B cell (primary cell): ENCODE results near the gene SH2B2. TPM values are rescaled to one million over a fixed set of nuclear protein-coding genes. Genes with fewer than 3 reads are reported as not detected.

Experiments
- ATAC-seq: fragments of 200-7000 bp; cut with Tn5 transposase; one replicate; pipeline ENCODE4 v1.10.0; 2021; ENCODE audit warnings: low read depth, mild to moderate bottlenecking, moderate number of reproducible peaks, moderate library complexity
- CTCF ChIA-PET: fragments of 350-600 bp; sonication (Branson Sonifier 250); formaldehyde crosslinking; loops from one replicate; lab custom pipeline; 2021; ENCODE audit warnings: antibody characterized with exemption, inconsistent platforms; lab: Charles Lee
- POLR2A ChIA-PET: fragments of 350-600 bp; sonication (Branson Sonifier 250); formaldehyde crosslinking; loops from one replicate; lab custom pipeline; 2021; ENCODE audit warnings: antibody characterized with exemption; lab: Charles Lee
- DNase-seq: peaks from one replicate; pipeline ENCODE4 v3.0.0; 2013
- H2AFZ ChIP-seq: 2 replicates; pipeline ENCODE4 v1.6.1; 2012; ENCODE audit warnings: mild to moderate bottlenecking, low read depth, low read length; ENCODE audit not compliant: insufficient read depth, poor library complexity, severe bottlenecking
- H3K27ac ChIP-seq, 2 donors: 1 replicate in 1 of 2; 2 replicates in 1 of 2; pipeline ENCODE4 v1.5.1; 2012 to 2013; ENCODE audit warnings: low read length in 2 of 2, mild to moderate bottlenecking in 2 of 2, moderate library complexity in 1 of 2
- H3K27me3 ChIP-seq, 4 experiments: fragments of 200-600 bp in 1 of 4; sonication (generic) in 1 of 4; replicated peaks in 1 of 4; 1 replicate in 2 of 4; 2 replicates in 2 of 4; pipeline versions ENCODE4 v1.6.1 to v1.7.0; 2013 to 2016; ENCODE audit warnings: low read length in 3 of 4, mild to moderate bottlenecking in 2 of 4, mixed read lengths in 1 of 4, moderate library complexity in 1 of 4; ENCODE audit not compliant: insufficient read depth in 4 of 4, control insufficient read depth in 3 of 4; ENCODE audit errors: control extremely low read depth in 1 of 4
- H3K36me3 ChIP-seq, 2 experiments: replicated peaks in 1 of 2; 1 replicate in 1 of 2; 2 replicates in 1 of 2; pipeline versions ENCODE4 v1.6.1 to v1.7.1; 2013; ENCODE audit warnings: low read length in 1 of 2; ENCODE audit not compliant: insufficient read depth in 2 of 2, control insufficient read depth in 1 of 2; ENCODE audit errors: control extremely low read depth in 1 of 2, extremely low read depth in 1 of 2
- H3K4me1 ChIP-seq, 2 donors: fragments of 200-600 bp in 1 of 2; sonication (generic) in 1 of 2; 1 replicate in 1 of 2; 2 replicates in 1 of 2; pipeline versions ENCODE4 v1.5.1 to v1.6.1; 2013 to 2017; ENCODE audit warnings: low read length in 2 of 2; ENCODE audit not compliant: control insufficient read depth in 2 of 2, insufficient read depth in 2 of 2
- H3K4me2 ChIP-seq: replicated peaks from 2 replicates; pipeline ENCODE3; 2012; ENCODE audit warnings: mild to moderate bottlenecking, low read depth, low read length; ENCODE audit not compliant: poor library complexity, severe bottlenecking
- H3K4me3 ChIP-seq, 5 experiments: fragments of 200-600 bp in 1 of 5; sonication (generic) in 1 of 5; 1 replicate in 3 of 5; 2 replicates in 2 of 5; pipeline versions ENCODE4 v1.5.1 to v1.7.0; 2011 to 2016; ENCODE audit warnings: low read length in 4 of 5, mild to moderate bottlenecking in 4 of 5, low read depth in 2 of 5, control low read depth in 1 of 5, moderate library complexity in 1 of 5; ENCODE audit not compliant: insufficient read depth in 1 of 5; ENCODE audit errors: control extremely low read depth in 1 of 5, extremely low read depth in 1 of 5
- H3K79me2 ChIP-seq: fragments of 200-600 bp; sonication (generic); one replicate; pipeline ENCODE4 v1.6.0; 2016; ENCODE audit warnings: low read length; ENCODE audit not compliant: control insufficient read depth, insufficient read depth
- H3K9ac ChIP-seq: fragments of 200-600 bp; sonication (generic); 2 replicates; pipeline ENCODE4 v1.6.1; 2017; ENCODE audit warnings: mild to moderate bottlenecking, low read length, moderate library complexity
- H3K9me3 ChIP-seq, 3 donors: one replicate each; pipeline versions ENCODE4 v1.6.1 to v1.7.1; 2013; ENCODE audit warnings: low read length in 2 of 3; ENCODE audit not compliant: control insufficient read depth in 2 of 3, insufficient read depth in 1 of 3; ENCODE audit errors: control extremely low read depth in 1 of 3
- H4K20me1 ChIP-seq: 2 replicates; pipeline ENCODE4 v1.6.0; 2012; ENCODE audit warnings: mild to moderate bottlenecking, low read length; ENCODE audit not compliant: insufficient read depth, control insufficient read depth, poor library complexity, severe bottlenecking
- H3K27ac Mint-ChIP-seq: one replicate; pipeline ENCODE4 v1.8.0; 2021; ENCODE audit warnings: mixed read lengths
- H3K27me3 Mint-ChIP-seq: one replicate; pipeline ENCODE4 v1.8.0; 2021; ENCODE audit warnings: mixed read lengths
- H3K4me1 Mint-ChIP-seq: one replicate; pipeline ENCODE4 v1.8.0; 2021; ENCODE audit warnings: mixed read lengths
- H3K4me3 Mint-ChIP-seq: one replicate; pipeline ENCODE4 v1.8.0; 2021; ENCODE audit warnings: mixed read lengths
- H3K9me3 Mint-ChIP-seq: one replicate; pipeline ENCODE4 v1.8.0; 2022; ENCODE audit warnings: mixed read lengths; ENCODE audit not compliant: insufficient read depth
- CTCF ChIP-seq: fragments of 200-600 bp; IDR thresholded peaks from one replicate; pipeline ENCODE4 v1.8.0; 2022; ENCODE audit warnings: antibody characterized with exemption, mild to moderate bottlenecking
- EZH2 ChIP-seq: IDR thresholded peaks from 2 replicates; pipeline ENCODE4 v1.6.1; 2012; ENCODE audit warnings: borderline replicate concordance, low read depth, mild to moderate bottlenecking, moderate library complexity, low read length; ENCODE audit not compliant: insufficient read depth, poor library complexity, severe bottlenecking
- WGBS: methylation state at CpG from one replicate; pipeline ENCODE4 v1.1.5; 2013; ENCODE audit warnings: missing lambda C conversion rate; ENCODE audit not compliant: insufficient coverage; 5-methylcytosine and 5-hydroxymethylcytosine counted together
- intact Hi-C: fragments of 100-400 bp; cut with micrococcal nuclease; formaldehyde crosslinking; loops from one replicate; pipeline ENCODE4 v1.10.0; 2022
- polyA plus RNA-seq: library from polyadenylated mRNA; depleted of rRNA; stranded (reverse); fragments of >200 nt; gene quantifications from 2 replicates; pipeline ENCODE4 v1.2.3, GENCODE V29; 2012
- total RNA-seq, 2 donors: library from RNA; stranded (reverse); fragments of 120-200 nt in 1 of 2; gene quantifications; 1 replicate in 1 of 2; 2 replicates in 1 of 2; pipeline versions ENCODE4 v1.2.3 to v1.2.4, GENCODE V29; 2013 to 2022

The SH2B2 gene
- total and polyA plus RNA-seq, 2 donors (not counting 1 experiment from before 2014, with no cell fraction given): 41.2 to 95.4 TPM

GRCh38 chr7:102251531-102252365, 34.9 kb upstream of the SH2B2 start:
- Histone ChIP-seq H3K4me3 (no peak overlapping the region), H4K20me1 (no peaks in the 10 kb centered on the region), H3K79me2 (no peaks in the 10 kb centered on the region), H3K36me3 (peaks cover 0 to 7% of the 10 kb centered on the region in 2 experiments), H3K27ac (no peak overlapping the region), H3K27me3 (no peaks in the 10 kb centered on the region), H3K9ac (no peak overlapping the region), H3K4me1 (no peaks in the 10 kb centered on the region), H3K4me2 (no peak overlapping the region), H3K9me3 (no peaks in the 10 kb centered on the region), H2AFZ (no peak overlapping the region)
- ChIA-PET POLR2A (interaction anchor here (0.5 kb wide), 1 partner anchor 8 kb away, joined by 3 read pairs; no protein-coding TSS in a partner anchor), CTCF (interaction anchor here (1.3 to 1.4 kb wide), 3 partner anchors 15 to 21 kb away, joined by 3 to 5 read pairs (median 4); no protein-coding TSS in a partner anchor)
- no peaks in the 10 kb centered on the region for H3K9me3 Mint-ChIP-seq
- WGBS: 86% methylated on average over 2 of the region's 7 CpGs
- H3K4me1 Mint-ChIP-seq: peaks cover 7% of the 10 kb centered on the region
- ATAC-seq (no peak), DNase-seq (no peak)
- intact Hi-C loops: no loop called here
- H3K27ac Mint-ChIP-seq: no peak overlapping the region
- no peaks in the 10 kb centered on the region for H3K27me3 Mint-ChIP-seq
- H3K4me3 Mint-ChIP-seq: no peak overlapping the region
- TF ChIP-seq EZH2: no peak
- no peak for TF ChIP-seq CTCF

GRCh38 chr7:102252366-102252982, 34.2 kb upstream of the SH2B2 start:
- no peaks in the 10 kb centered on the region for H3K27me3 Mint-ChIP-seq
- Histone ChIP-seq H3K36me3 (peaks cover 0 to 6% of the 10 kb centered on the region in 2 experiments), H3K9ac (no peak overlapping the region), H3K27me3 (no peaks in the 10 kb centered on the region), H3K4me2 (no peak overlapping the region), H2AFZ (no peak overlapping the region), H3K4me1 (no peaks in the 10 kb centered on the region), H3K9me3 (no peaks in the 10 kb centered on the region), H4K20me1 (no peaks in the 10 kb centered on the region), H3K79me2 (no peaks in the 10 kb centered on the region), H3K4me3 (no peak overlapping the region), H3K27ac (no peak overlapping the region)
- ChIA-PET CTCF (interaction anchor here (1.0 to 1.4 kb wide), 3 partner anchors 15 to 21 kb away, joined by 3 to 5 read pairs (median 3); no protein-coding TSS in a partner anchor), POLR2A (interaction anchor here (0.5 kb wide), 1 partner anchor 9 kb away, joined by 3 read pairs; no protein-coding TSS in a partner anchor)
- TF ChIP-seq EZH2 (no peak), CTCF (no peak)
- DNase-seq (no peak), ATAC-seq (no peak)
- H3K4me3 Mint-ChIP-seq: no peak overlapping the region
- no peak overlapping the region for H3K27ac Mint-ChIP-seq
- no peaks in the 10 kb centered on the region for H3K9me3 Mint-ChIP-seq
- H3K4me1 Mint-ChIP-seq: peaks cover 7% of the 10 kb centered on the region
- WGBS: 81% methylated on average over 3 of the region's 11 CpGs
- intact Hi-C loops: no loop called here
